Activated naive CD4-positive, alpha-beta T cell (primary cell): Measurements from ENCODE around the gene UNC80.

Experiments
- DNase-seq, 4 experiments: peaks; one replicate each; lab custom pipeline; 2025; lab: John Stamatoyannopoulos, UW

Gene UNC80

GRCh38 chr2:209817844-209818271 is 46.2 kb downstream of the UNC80 start:
- no peak for DNase-seq

- no peak for DNase-seq
Observed at GRCh38 chr2:209818939-209819338, 47.3 kb downstream of the UNC80 start.

- DNase-seq: no peak
Observed at GRCh38 chr2:209821806-209822205, 50.2 kb downstream of the UNC80 start.

DNA sequence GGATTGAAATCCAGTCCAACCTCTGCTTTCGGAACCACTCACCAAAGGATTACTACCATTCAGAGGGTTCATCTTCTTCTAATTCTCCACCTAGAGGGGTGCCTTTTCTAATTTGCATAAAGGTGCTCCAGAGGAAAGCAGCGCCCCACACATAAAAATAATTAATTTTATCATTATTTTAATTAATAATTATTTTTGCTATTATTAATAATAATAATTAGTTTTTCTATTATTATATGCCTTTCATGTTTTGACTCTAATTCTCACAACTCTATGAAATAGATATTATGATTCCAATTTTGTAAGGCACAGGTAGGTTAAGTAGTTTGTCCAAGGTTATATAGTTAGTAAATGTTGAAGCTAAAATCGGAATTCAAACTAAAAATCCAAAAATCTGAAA is 51.9 kb downstream of the UNC80 start:
- no peak for DNase-seq

DNA sequence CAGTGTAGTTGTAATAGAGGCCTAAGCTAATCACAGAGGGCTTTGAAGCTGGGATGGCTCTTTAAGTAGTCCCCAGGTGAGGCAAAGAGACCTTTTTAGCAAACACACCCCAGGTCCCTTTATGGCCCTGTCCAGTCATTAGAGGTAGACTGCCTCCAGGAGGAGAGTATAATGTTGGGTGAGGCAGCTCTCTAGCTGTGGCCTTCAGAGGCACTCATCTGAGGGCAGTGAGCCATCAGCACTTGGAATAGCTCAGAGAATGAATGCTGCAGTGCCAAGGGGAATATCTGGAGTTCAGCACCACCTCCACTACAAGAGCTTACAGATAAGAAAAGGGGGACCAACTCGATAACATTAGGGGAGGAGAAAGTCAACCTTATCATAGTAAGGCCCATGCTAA is 52.8 kb downstream of the UNC80 start:
- no peak for DNase-seq

GRCh38 chr2:209830722-209831465 is 59.3 kb downstream of the UNC80 start:
- DNase-seq: no peak

DNA sequence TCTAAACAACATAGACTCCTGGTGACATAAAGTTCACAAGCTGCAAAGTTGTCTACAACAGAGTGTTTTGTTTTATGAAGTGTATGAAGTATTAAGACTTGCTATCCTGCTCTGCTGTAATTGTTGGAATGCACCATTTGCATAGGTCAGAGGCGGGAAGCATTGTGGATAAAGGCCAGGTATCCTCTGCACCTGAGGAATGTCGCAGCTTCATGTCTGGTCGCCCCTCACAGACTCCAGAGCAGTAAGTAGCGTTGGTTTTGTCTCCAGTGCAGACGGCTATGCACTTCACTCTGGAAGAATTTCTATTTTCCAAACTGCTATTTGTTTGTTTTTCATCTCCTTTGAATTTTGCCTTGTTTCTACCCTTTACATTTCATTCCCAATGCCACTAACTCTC is 63.1 kb downstream of the UNC80 start:
- DNase-seq: no peak

DNA sequence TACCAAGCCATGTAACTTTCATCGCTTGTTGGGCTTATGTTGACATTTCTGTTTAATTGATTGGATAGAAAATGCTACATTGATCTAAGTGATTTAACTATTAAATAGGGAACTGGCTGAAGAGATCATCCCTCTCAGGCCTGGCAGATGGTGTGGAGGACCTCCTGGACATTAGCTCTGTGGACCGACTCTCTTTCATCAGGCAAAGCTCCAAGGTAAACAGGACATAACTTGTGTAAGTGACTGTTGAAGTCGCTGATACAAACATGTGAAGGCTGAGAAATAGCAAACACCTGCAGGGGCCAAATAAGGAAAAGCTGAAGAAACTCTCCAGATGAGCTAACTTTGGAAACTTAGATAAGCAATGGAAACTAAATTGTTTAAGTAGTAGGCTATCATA is 68.8 kb downstream of the UNC80 start:
- no peak for DNase-seq

DNA sequence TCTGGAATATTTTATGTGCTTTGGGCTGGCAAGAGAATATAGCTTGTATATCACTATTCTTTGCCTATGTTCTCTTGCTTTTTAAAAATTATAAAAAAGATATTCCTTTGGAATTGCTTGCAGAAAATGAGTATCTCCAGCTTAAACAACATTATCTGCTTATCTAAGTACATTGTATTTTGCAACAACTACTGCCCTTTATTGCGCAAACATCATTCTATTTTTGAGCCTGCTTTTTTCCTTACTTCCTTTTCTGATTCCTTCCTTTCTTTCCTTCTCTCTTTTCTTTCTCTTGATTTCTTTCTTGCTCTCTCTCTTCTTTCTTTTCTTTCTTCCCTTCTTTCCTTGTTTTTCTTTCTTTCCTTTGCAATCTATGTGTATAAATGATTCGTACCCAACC is 74.0 kb downstream of the UNC80 start:
- DNase-seq: no peak

- no peak for DNase-seq
Observed at GRCh38 chr2:209864716-209865295, 93.2 kb downstream of the UNC80 start.

DNA sequence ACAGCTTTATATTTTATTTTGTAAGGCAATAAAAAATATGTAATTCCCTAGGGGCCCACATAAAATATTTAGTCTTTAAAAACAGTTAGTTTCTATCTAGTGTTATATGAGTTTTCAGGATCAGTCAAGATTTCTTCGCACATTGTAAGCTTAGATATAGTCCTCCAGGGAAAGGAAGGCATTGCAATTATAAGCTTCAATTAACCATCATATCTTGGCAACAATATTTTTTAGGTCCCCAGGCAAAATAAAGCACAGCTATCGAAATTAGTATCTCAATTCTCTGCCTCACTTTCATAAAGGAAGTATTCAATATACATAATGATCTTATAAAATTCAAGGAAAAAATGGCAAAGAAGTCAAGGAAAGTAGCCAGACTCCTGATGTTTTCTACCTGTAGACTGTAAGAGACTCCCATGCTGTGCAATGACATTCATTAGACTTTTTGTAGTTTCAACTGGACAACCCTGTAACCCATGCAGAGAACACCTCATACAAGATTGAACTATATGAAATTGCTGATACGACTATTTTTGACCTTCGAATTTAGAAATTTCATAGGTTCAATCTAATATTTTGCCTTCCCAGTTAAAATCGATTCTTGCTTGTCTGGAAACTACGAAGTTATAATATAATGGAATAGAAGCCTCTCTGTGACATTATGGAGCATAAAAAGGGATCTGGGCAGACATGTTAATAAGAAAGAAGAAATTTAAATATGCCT is 96.8 kb downstream of the UNC80 start:
- no peak for DNase-seq

GRCh38 chr2:209870067-209870466 is 98.4 kb downstream of the UNC80 start:
- DNase-seq: no peak

DNA sequence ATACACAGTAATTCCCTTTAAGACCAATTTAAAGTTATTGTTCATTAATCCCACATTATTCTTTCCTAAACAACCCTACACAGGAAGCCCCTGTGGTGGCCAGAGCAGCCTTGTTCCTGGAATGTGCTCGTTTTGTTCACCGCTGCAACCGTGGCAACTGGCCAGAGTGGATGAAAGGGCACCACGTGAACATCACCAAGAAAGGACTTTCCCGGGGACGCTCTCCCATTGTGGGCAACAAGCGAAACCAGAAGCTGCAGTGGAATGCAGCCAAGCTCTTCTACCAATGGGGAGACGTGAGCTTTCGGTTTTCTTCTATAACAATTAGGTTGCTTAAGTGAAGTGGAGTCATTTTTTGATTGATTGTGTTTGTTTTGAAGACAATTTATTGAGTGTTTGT is 101.0 kb downstream of the UNC80 start:
- no peak for DNase-seq

- no peak for DNase-seq
Observed at GRCh38 chr2:209875270-209875669, 103.6 kb downstream of the UNC80 start.

DNA sequence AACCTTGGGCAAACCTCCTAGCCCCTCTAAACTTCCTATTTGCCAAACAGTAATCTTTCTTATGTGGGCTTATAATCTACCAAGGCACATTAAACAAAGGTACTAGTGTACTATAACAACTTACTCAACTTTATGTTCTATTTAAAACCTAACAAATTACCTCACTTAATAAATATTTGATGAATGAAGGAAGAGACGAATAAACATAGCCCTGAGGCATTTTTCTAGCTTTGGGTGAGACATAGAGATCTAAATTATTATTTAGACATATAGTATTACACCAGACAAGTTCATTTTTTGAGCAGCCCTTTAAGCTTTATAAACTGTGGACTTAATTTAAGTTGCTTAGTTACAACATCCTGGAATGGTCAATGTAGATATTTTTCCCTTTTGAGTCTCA is 104.6 kb downstream of the UNC80 start:
- DNase-seq: no peak

- DNase-seq: no peak
Observed at GRCh38 chr2:209878701-209879100, 107.1 kb downstream of the UNC80 start.

DNA sequence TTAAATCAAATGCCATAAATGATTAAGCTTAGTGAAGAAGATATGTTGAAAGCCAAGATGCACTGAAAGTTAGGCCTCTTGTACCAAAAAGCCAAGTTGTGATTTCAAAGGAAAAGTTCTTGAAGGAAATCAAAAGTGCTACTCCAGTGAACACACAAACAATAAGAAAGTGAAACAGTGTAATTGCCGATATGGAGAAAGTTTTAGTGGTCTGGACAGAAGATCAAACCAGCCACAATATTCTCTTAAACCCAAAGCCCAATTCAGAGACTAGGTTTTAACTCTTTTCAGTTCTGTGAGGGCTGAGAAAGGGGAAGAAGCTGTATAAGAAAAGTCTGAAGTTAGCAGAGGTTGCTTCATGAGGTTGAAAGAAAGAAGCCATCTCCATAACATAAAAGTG is 129.0 kb downstream of the UNC80 start:
- no peak for DNase-seq

GRCh38 chr2:209901172-209901571 is 129.5 kb downstream of the UNC80 start:
- DNase-seq: no peak

DNA sequence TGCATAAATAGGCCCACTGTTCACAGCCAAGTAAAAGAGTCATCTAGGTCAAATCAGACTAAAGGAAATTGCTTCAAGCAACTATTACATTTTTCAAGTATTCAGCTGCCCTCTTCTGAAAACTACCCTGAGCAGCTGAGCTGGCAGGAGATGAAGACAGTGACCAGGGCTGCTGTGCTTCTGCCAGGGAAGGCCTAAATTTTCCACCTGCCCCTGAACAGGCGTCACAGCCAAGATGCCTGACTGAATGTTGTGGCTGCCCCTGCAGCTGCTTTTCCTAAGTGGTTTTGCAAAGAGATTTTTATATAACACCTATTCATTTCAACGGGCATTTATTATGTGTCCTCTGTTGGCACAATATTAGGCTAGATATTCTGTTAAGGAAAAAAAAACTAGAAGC is 134.1 kb downstream of the UNC80 start:
- DNase-seq: no peak

- DNase-seq: no peak
Observed at GRCh38 chr2:209907746-209908145, 136.1 kb downstream of the UNC80 start.

- no peak for DNase-seq
Observed at GRCh38 chr2:209908511-209908910, 136.9 kb downstream of the UNC80 start.

- DNase-seq: no peak
Observed at GRCh38 chr2:209911486-209911885, 139.9 kb downstream of the UNC80 start.

- no peak for DNase-seq
Observed at GRCh38 chr2:209913786-209914345, 142.2 kb downstream of the UNC80 start.
